Measurements from ENCODE around the gene CYP26B1. TPM values are rescaled to one million over a fixed set of nuclear protein-coding genes. Genes with fewer than 3 reads are reported as not detected.

CYP26B1 gene
- total RNA-seq, 1 donor = 0.81 TPM

- DNase-seq (ENCODE audit: low read depth in 2 of 3, low spot score in 2 of 3) = no peak
These were observed 16.9 kb downstream of the CYP26B1 start for GRCh38 chr2:72130659-72131360.

- no peak for DNase-seq (ENCODE audit: low read depth in 2 of 3, low spot score in 2 of 3)
These were observed 17.9 kb downstream of the CYP26B1 start for GRCh38 chr2:72129681-72130340.

GRCh38 chr2:72128843-72129227, 18.8 kb downstream of the CYP26B1 start:
- no peak for DNase-seq (ENCODE audit: low read depth in 2 of 3, low spot score in 2 of 3)

DNA sequence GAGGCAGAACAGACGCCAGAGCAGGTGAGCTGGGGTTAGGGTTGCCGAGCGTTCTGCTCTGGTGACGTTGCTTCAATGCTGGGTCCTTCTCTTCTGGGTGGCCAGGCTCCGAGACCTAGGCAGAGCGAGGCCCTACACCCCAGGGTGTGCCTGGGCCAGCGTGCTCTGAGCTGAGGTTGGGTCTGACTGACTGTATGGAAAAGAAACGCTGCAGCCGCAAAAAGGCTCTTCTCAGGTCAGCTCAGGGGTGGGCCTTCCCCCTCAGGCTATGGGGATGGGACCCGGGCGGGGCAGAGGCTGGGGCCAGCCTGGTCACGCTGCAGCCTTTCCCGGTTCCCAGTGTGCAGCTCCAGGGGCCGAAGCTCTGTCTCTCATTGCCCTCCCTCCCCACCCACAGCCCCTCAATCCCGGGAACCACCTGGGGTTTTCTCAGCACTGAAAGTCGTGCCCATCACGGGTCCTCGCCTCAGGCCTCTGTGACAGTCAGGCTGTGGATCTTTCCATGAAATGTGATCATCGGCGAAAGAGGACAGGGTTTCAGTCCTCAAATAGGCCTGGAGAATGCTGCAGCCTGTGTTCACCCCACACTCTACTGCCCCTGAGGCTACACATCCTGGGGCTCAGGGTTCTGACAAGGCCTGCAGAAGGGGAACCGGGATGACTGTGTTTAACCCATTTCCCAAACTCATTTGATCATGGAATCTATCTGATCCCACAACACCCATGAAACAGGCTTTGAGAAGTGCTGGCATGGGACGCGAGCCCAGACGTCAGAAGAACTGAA, 19.4 kb downstream of the CYP26B1 start:
- no peak for DNase-seq (ENCODE audit: low read depth in 2 of 3, low spot score in 2 of 3)

GRCh38 chr2:72127401-72128058, 20.1 kb downstream of the CYP26B1 start:
- no peak for DNase-seq (ENCODE audit: low read depth in 2 of 3, low spot score in 2 of 3)

DNA sequence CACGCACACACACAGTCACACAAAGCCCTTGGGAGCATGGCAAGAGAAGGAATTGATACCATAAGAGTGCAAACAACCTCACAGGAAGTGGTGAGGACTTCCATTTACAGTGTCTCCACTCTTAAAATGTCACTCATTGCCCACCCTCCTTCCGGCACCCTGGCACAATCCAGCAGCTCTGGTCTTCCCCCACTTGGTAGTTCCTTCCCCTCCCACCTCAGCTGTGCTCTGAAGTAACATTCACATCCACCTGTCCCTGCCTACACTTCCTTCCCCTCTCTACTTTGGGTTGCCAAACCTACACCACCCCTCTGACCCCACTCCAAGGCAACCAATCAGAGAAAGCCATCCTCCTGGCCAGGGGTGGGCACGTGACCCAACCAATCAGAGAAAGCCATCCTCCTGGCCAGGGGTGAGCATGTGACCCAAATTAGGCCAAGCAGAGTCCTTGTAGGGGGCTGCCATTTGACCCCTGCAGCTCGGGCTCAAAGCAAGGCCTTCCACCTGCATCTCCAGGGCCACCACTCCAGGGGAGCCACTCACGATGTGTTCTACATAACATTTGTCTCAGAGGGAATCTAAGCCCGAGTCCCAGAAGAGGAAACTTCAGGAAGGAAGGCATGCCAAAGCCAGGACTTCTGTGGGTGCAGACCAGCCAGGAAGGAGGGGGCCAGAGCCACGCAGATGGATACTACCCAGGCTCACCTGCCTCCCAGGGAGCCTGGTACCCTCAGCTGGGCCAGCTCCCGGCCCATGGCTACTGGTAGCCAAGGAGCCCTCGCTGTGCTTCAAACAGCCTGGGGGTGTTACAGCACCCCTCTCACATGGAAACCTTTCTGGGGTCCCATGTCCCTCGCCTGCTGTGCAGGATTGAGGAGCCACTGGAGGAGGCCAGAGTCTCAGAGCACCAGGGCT, 21.2 kb downstream of the CYP26B1 start:
- DNase-seq (ENCODE audit: low read depth in 2 of 3, low spot score in 2 of 3) = no peak

DNA sequence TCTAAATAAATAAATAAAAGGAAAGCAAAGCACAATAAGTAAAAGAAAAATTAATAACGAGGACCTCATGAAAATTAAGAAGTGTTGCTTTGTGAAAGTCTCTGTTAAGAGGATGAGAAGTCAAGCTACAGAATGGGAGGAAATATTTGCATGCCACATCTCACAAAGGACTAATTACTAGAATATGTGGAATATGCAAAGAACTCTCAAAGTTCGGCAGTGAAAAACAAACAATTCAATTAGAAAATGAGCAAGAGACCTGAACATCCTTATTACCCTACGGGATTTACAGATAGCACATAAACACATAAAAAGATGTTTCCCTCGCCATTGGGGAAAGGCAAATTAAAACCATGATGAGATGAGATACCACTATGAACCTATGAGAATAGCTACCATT, 23.3 kb downstream of the CYP26B1 start:
- DNase-seq (ENCODE audit: low read depth in 2 of 3, low spot score in 2 of 3) = no peak

GRCh38 chr2:72121153-72121552, 26.5 kb downstream of the CYP26B1 start:
- no peak for DNase-seq (ENCODE audit: low read depth in 2 of 3, low spot score in 2 of 3)

GRCh38 chr2:72118951-72119350, 28.7 kb downstream of the CYP26B1 start:
- DNase-seq (ENCODE audit: low read depth in 2 of 3, low spot score in 2 of 3) = no peak

DNA sequence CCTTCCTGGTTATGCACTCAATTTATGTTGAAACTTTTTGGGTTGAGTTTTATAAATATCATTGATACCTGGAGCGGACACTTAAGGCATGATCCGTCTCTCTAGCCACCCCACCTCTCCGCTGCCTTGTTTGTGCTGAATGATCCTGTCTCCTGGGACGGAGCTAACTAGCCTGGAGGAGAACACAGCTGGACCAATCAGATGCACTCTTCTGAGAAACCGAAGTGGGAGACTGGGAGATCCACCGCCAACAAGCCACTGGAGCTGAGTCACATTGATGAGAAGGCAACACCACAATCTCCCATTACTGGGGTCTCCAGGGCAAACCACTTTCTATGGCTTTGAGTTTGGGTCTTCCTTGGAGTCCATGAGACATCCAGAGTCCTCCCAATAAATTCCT, 29.3 kb downstream of the CYP26B1 start:
- no peak for DNase-seq (ENCODE audit: low read depth in 2 of 3, low spot score in 2 of 3)

- no peak for DNase-seq (ENCODE audit: low read depth in 2 of 3, low spot score in 2 of 3)
These were observed 29.9 kb downstream of the CYP26B1 start for GRCh38 chr2:72117718-72118117.

DNA sequence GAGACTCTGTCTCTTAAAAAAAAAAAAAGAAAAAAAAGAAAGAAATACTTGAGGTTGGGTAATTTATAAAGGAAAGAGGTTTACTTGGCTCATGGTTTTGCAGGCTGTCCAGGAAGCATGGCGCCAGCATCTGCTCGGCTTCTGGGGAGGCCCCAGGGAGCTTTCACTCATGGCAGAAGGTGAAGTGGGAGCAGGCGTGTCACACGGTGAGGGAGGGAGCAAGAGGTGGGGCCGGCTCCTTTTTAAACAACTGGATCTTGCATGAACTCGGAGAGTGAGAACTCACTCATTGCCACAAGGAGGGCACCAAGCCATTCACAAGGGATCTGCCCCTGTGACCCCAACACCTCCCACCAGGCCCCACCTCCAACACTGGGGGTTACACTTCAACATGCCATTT, 30.6 kb downstream of the CYP26B1 start:
- no peak for DNase-seq (ENCODE audit: low read depth in 2 of 3, low spot score in 2 of 3)

DNA sequence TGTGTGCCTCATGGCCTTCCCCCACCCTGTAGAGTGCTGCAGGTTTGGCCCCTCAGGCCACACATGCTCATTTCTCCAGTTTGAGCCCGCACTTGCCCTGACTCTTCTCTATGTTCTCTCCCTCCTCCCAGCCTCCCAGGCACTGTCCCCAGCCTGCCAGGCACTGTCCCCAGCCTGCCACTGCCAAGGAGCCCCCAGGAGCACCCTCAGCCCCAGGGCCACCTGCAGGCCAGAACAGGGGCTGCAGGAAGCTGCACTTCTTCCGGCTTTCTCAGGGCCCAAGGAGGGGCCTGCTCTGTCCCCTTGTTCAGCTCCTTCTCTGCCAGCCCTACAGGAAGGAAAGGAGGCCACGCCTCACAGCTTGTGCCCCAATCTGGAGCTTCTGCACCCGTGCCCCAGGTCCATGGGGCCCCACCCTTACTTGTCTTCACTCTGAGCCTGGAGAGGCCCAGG, 31.6 kb downstream of the CYP26B1 start:
- no peak for DNase-seq (ENCODE audit: low read depth in 2 of 3, low spot score in 2 of 3)

DNA sequence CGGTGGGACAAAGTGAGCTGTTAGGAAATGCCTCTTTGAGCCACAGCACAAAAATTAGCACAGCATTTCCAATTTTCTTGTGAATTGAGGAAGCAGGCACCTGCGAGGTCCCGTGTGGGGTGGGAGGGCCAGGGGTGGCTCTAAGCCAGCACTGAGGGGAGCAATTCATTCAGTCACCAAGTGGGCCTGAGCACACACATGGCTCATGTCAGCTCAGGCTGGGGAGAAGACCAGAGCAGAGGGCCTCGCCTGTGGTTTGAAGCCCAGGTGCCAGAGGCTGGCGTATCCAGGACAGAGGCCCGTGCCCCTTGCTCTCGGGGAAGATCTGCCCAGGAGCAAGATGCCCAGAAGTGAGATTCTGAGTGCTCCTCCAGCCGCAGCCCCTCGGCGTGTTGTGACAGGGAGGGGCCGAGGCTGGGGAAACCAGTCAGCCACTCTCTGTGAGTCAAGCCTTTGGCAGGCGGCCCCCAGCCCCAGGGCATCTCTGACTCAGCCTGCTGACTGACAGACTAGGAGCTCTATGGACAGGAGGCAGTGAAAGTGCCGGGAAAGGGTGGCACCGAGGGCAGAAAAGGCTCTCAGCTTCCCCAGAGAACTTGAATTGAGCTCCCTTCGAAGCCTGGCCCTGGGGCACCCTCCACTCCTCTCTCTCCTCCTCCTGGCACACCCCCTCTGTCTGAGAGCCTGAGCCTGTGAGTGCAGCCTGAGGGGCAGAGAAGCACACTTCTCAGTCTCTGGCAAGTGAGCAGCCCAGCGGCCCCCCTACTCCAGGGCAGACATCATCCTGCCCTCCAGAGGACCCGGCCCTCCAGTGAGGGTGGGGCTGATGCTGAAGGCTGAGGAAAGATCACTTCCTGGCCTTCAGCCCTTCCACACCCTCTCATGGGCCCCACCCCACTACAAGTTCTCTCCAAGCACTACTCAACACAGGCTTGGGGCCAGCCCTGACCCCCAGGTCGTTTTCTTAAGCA, 32.3 kb downstream of the CYP26B1 start:
- DNase-seq (ENCODE audit: low read depth in 2 of 3, low spot score in 2 of 3) = no peak

- no peak for DNase-seq (ENCODE audit: low read depth in 2 of 3, low spot score in 2 of 3)
These were observed 33.0 kb downstream of the CYP26B1 start for GRCh38 chr2:72114693-72115051.

- no peak for DNase-seq (ENCODE audit: low read depth in 2 of 3, low spot score in 2 of 3)
These were observed 33.6 kb downstream of the CYP26B1 start for GRCh38 chr2:72113847-72114692.

- DNase-seq (ENCODE audit: low read depth in 2 of 3, low spot score in 2 of 3) = no peak
These were observed 34.4 kb downstream of the CYP26B1 start for GRCh38 chr2:72112981-72113846.

Data from hematopoietic multipotent progenitor cell (in vitro differentiated cells).